ENCODE data around the gene PRKCA. TPM values are rescaled to one million over a fixed set of nuclear protein-coding genes. Genes with fewer than 3 reads are reported as not detected.
"Not testable (repeated sequence)": the region's sequence is repeated elsewhere in the genome, so short reads cannot be mapped to it uniquely, and the experiment has no call there.

The PRKCA gene
- total RNA-seq, 1 experiment from 2014 or later, result 22.6 TPM

GRCh38 chr17:66349521-66350254 lies 47.3 kb downstream of the PRKCA start:
- ChIA-PET POLR2A (ENCODE audit: unreplicated experiment) (no interaction called here), CTCF (interaction anchor here (0.6 kb wide), 1 partner anchor 30 kb away, joined by 3 read pairs; no protein-coding TSS in a partner anchor)

GRCh38 chr17:66350576-66350975 lies 48.2 kb downstream of the PRKCA start:
- H4K20me1 ChIP-seq (ENCODE audit: low read length); BruUV-seq (replicated peaks); H3K27me3 ChIP-seq (ENCODE audit: low read length); intact Hi-C loops (cut with micrococcal nuclease); DNase-seq; H3K27ac ChIP-seq (ENCODE audit: low read length); ATAC-seq; H3K9me3 ChIP-seq (ENCODE audit: low read length); H3K9ac ChIP-seq (ENCODE audit: low read length); H3K4me3 ChIP-seq (ENCODE audit: low read length); H3K9me2 ChIP-seq (replicated peaks; ENCODE audit: low read length); CTCF ChIA-PET; POLR2A ChIA-PET (ENCODE audit: unreplicated experiment); H2AFZ ChIP-seq (ENCODE audit: low read length); H3K36me3 ChIP-seq (ENCODE audit: low read depth, low read length): not testable (repeated sequence)
- Histone ChIP-seq H3K4me2 (ENCODE audit: low read length) (peak overlapping the region; percentile 32), H3K4me1 (ENCODE audit: insufficient read depth, low read length) (peaks cover 74% of the 10 kb centered on the region), H3K79me2 (ENCODE audit: low read length) (peaks cover 75% of the 10 kb centered on the region), H3F3A (ENCODE audit: low read length, unreplicated experiment) (peaks cover 17% of the 10 kb centered on the region)

More at GRCh38 chr17:66349521-66350254, 47.3 kb downstream of the PRKCA start:
- H3K4me2 ChIP-seq (ENCODE audit: low read length), result peak overlapping the region; percentile 84
- H3K4me3 ChIP-seq (ENCODE audit: low read length), result peak overlapping the region; percentile 51
- H3K79me2 ChIP-seq (ENCODE audit: low read length), result peaks cover 75% of the 10 kb centered on the region
- peaks cover 17% of the 10 kb centered on the region for H3F3A ChIP-seq (ENCODE audit: low read length, unreplicated experiment)
- H3K9me3 ChIP-seq (ENCODE audit: low read length), result no peaks in the 10 kb centered on the region
- H2AFZ ChIP-seq (ENCODE audit: low read length), result peak overlapping the region; percentile 56; the same call in 1 of the 2 replicates
- H3K27ac ChIP-seq (ENCODE audit: low read length), result peak overlapping the region; percentile 90
- intact Hi-C loops (cut with micrococcal nuclease), result loop anchor here (2.0 to 5.0 kb wide), 5 partner anchors 45 to 275 kb away; no protein-coding TSS in a partner anchor
- H3K36me3 ChIP-seq (ENCODE audit: low read depth, low read length), result no peaks in the 10 kb centered on the region
- no peak for TF ChIP-seq EZH2 (IDR thresholded peaks at IDR 0.05; ENCODE audit: low read length, unreplicated experiment)
- no peak for TF ChIP-seq EZH2phosphoT487 (IDR thresholded peaks at IDR 0.05; ENCODE audit: borderline replicate concordance, low read length)
- no peak for TF ChIP-seq CTCF (conservative IDR thresholded peaks at IDR 0.05; ENCODE audit: low read depth, low read length)
- no TSS peak for BruUV-seq (replicated peaks)
- H3K4me1 ChIP-seq (ENCODE audit: insufficient read depth, low read length), result peaks cover 65% of the 10 kb centered on the region
- ATAC-seq, result no peak
- H4K20me1 ChIP-seq (ENCODE audit: low read length), result no peaks in the 10 kb centered on the region
- no peaks in the 10 kb centered on the region for H3K9me2 ChIP-seq (replicated peaks; ENCODE audit: low read length)
- no peak for DNase-seq
- no peaks in the 10 kb centered on the region for H3K27me3 ChIP-seq (ENCODE audit: low read length)
- peak overlapping the region; percentile 34 for H3K9ac ChIP-seq (ENCODE audit: low read length)

- no peak overlapping the region; the same call in 1 of the 2 replicates for H3K27ac ChIP-seq (ENCODE audit: low read length)
- peak overlapping the region; percentile 32 for H3K4me2 ChIP-seq (ENCODE audit: low read length)
- no TSS peak for BruUV-seq (replicated peaks)
- no peaks in the 10 kb centered on the region for H3K9me2 ChIP-seq (replicated peaks; ENCODE audit: low read length)
- DNase-seq, result peak; percentile 51
- intact Hi-C loops (cut with micrococcal nuclease), result no loop called here
- peaks cover 76% of the 10 kb centered on the region for H3K4me1 ChIP-seq (ENCODE audit: insufficient read depth, low read length)
- no peaks in the 10 kb centered on the region for H4K20me1 ChIP-seq (ENCODE audit: low read length)
- no peaks in the 10 kb centered on the region for H3K36me3 ChIP-seq (ENCODE audit: low read depth, low read length)
- 0 out of 2 replicates have a peak, but pooled peaks have one; percentile 7 for ATAC-seq
- H3K79me2 ChIP-seq (ENCODE audit: low read length), result peaks cover 73% of the 10 kb centered on the region
- H3K27me3 ChIP-seq (ENCODE audit: low read length), result no peaks in the 10 kb centered on the region
- H3K9ac ChIP-seq (ENCODE audit: low read length), result no peak overlapping the region
- no peak overlapping the region for H2AFZ ChIP-seq (ENCODE audit: low read length)
- H3K9me3 ChIP-seq (ENCODE audit: low read length), result no peaks in the 10 kb centered on the region
- ChIA-PET POLR2A (ENCODE audit: unreplicated experiment) (no interaction called here), CTCF (no interaction called here)
- H3K4me3 ChIP-seq (ENCODE audit: low read length), result no peak overlapping the region
- TF ChIP-seq EZH2phosphoT487 (IDR thresholded peaks at IDR 0.05; ENCODE audit: borderline replicate concordance, low read length) (no peak), CTCF (conservative IDR thresholded peaks at IDR 0.05; ENCODE audit: low read depth, low read length) (no peak), EZH2 (IDR thresholded peaks at IDR 0.05; ENCODE audit: low read length, unreplicated experiment) (no peak)
- H3F3A ChIP-seq (ENCODE audit: low read length, unreplicated experiment), result peaks cover 17% of the 10 kb centered on the region
Observed at GRCh38 chr17:66351033-66351432, 48.6 kb downstream of the PRKCA start.
